ENCODE measurements around the gene MTA3. TPM values are rescaled to one million over a fixed set of nuclear protein-coding genes. Genes with fewer than 3 reads are reported as not detected.

MTA3 gene
- total and polyA plus RNA-seq, 2 donors (not counting 3 experiments of a cell fraction or from before 2014, with no cell fraction given): 36.3 to 53.3 TPM

GRCh38 chr2:42770288-42771131 lies 202.1 kb downstream of the MTA3 start:
- ChIA-PET POLR2A (no interaction called here), CTCF (interaction anchor here (1.0 to 1.8 kb wide), 2 partner anchors 15 to 260 kb away, joined by 3 to 4 read pairs; no protein-coding TSS in a partner anchor)
- Histone ChIP-seq H3K27me3 (ENCODE audit: control insufficient read depth in 2 of 2, insufficient read depth in 2 of 2, low read length in 2 of 2) (no peaks in the 10 kb centered on the region), H3K9ac (replicated peaks; ENCODE audit: extremely low read depth, insufficient read depth, low read length) (no peak overlapping the region), H3K79me2 (ENCODE audit: control insufficient read depth, insufficient read depth, low read length) (no peaks in the 10 kb centered on the region), H3K4me1 (ENCODE audit: control insufficient read depth, extremely low read depth, insufficient read depth, low read length) (no peaks in the 10 kb centered on the region), H2AFZ (ENCODE audit: low read depth, low read length) (no peak overlapping the region), H3K27ac (ENCODE audit: insufficient read depth, low read depth, low read length) (no peak overlapping the region), H3K4me3 (replicated peaks in 1 of 3; ENCODE audit: insufficient read depth in 1 of 3, low read depth in 1 of 3, low read length in 3 of 3) (no peak overlapping the region), H4K20me1 (replicated peaks; ENCODE audit: control insufficient read depth, extremely low read depth, insufficient read depth, low read length) (no peaks in the 10 kb centered on the region), H3K9me1 (replicated peaks; ENCODE audit: control insufficient read depth, extremely low read depth, insufficient read depth, low read length) (no peaks in the 10 kb centered on the region), H3K4me2 (ENCODE audit: insufficient read depth, low read length) (no peak overlapping the region), H3K36me3 (ENCODE audit: control insufficient read depth in 2 of 2, extremely low read depth in 1 of 2, insufficient read depth in 2 of 2, low read length in 2 of 2) (no peaks in the 10 kb centered on the region), H3K9me3 (replicated peaks; ENCODE audit: control insufficient read depth, insufficient read depth, low read length) (no peaks in the 10 kb centered on the region)
- intact Hi-C loops (cut with micrococcal nuclease) (loop anchor here (1.0 kb wide), 1 partner anchor 275 kb away; no protein-coding TSS in a partner anchor), dilution Hi-C loops (cut with MboI; ENCODE audit: extremely low pct_ligation_motif_present, low sequenced_read_pairs) (no loop called here)
- FAIRE-seq: peak; percentile 12
- DNase-seq (ENCODE audit: low read depth, low spot score): peak; percentile 58
- BruUV-seq (replicated peaks): no TSS peak
- TF ChIP-seq CTCF (IDR thresholded peaks at IDR 0.05; ENCODE audit: extremely low read depth in 1 of 2, insufficient read depth in 1 of 2, low read depth in 1 of 2, low read length in 2 of 2) (peak; percentile 37 to 73), MYC (IDR thresholded peaks at IDR 0.05; ENCODE audit: low read depth, low read length) (no peak)

GRCh38 chr2:42771546-42772153 lies 203.2 kb downstream of the MTA3 start:
- Histone ChIP-seq H3K9me3 (replicated peaks; ENCODE audit: control insufficient read depth, insufficient read depth, low read length) (no peaks in the 10 kb centered on the region), H3K4me1 (ENCODE audit: control insufficient read depth, extremely low read depth, insufficient read depth, low read length) (no peaks in the 10 kb centered on the region), H3K9me1 (replicated peaks; ENCODE audit: control insufficient read depth, extremely low read depth, insufficient read depth, low read length) (no peaks in the 10 kb centered on the region), H3K79me2 (ENCODE audit: control insufficient read depth, insufficient read depth, low read length) (no peaks in the 10 kb centered on the region), H3K27ac (ENCODE audit: insufficient read depth, low read depth, low read length) (no peak overlapping the region), H3K4me2 (ENCODE audit: insufficient read depth, low read length) (no peak overlapping the region), H2AFZ (ENCODE audit: low read depth, low read length) (no peak overlapping the region), H4K20me1 (replicated peaks; ENCODE audit: control insufficient read depth, extremely low read depth, insufficient read depth, low read length) (no peaks in the 10 kb centered on the region), H3K4me3 (replicated peaks in 1 of 3; ENCODE audit: insufficient read depth in 1 of 3, low read depth in 1 of 3, low read length in 3 of 3) (no peak overlapping the region), H3K27me3 (ENCODE audit: control insufficient read depth in 2 of 2, insufficient read depth in 2 of 2, low read length in 2 of 2) (no peaks in the 10 kb centered on the region), H3K9ac (replicated peaks; ENCODE audit: extremely low read depth, insufficient read depth, low read length) (no peak overlapping the region), H3K36me3 (ENCODE audit: control insufficient read depth in 2 of 2, extremely low read depth in 1 of 2, insufficient read depth in 2 of 2, low read length in 2 of 2) (no peaks in the 10 kb centered on the region)
- dilution Hi-C loops (cut with MboI; ENCODE audit: extremely low pct_ligation_motif_present, low sequenced_read_pairs) (no loop called here), intact Hi-C loops (cut with micrococcal nuclease) (no loop called here)
- BruUV-seq (replicated peaks): no TSS peak
- ChIA-PET CTCF (interaction anchor here (1.0 kb wide), 2 partner anchors 14 to 43 kb away, joined by 3 read pairs; no protein-coding TSS in a partner anchor), POLR2A (no interaction called here)
- no peak for TF ChIP-seq CTCF (IDR thresholded peaks at IDR 0.05; ENCODE audit: extremely low read depth in 1 of 2, insufficient read depth in 1 of 2, low read depth in 1 of 2, low read length in 2 of 2)
- no peak for TF ChIP-seq MYC (IDR thresholded peaks at IDR 0.05; ENCODE audit: low read depth, low read length)
- TF ChIP-seq FOS (IDR thresholded peaks at IDR 0.05; ENCODE audit: borderline replicate concordance, insufficient read depth, low read length): no peak
- no peak for TF ChIP-seq JUN (IDR thresholded peaks at IDR 0.05; ENCODE audit: borderline replicate concordance, insufficient read depth, insufficient read length, low read depth)
- no peak for TF ChIP-seq MAX (IDR thresholded peaks at IDR 0.05; ENCODE audit: insufficient read depth, insufficient read length)
- no peak for TF ChIP-seq EZH2 (IDR thresholded peaks at IDR 0.05; ENCODE audit: borderline replicate concordance, low read depth, low read length, severe bottlenecking)
- TF ChIP-seq POLR2A (IDR thresholded peaks at IDR 0.05; ENCODE audit: low read depth, low read length): no peak
- no peak for TF ChIP-seq GATA2 (IDR thresholded peaks at IDR 0.05; ENCODE audit: insufficient read depth, insufficient read length, low read depth, low read length)
- no peak for TF ChIP-seq POLR2AphosphoS5 (IDR thresholded peaks at IDR 0.05; ENCODE audit: insufficient read depth, low read depth, low read length)
- FAIRE-seq: no peak
- no peak for DNase-seq (ENCODE audit: low read depth, low spot score)

All from endothelial cell of umbilical vein (primary cell).